Spleen (tissue), 11 donors: Measurements from ENCODE around the gene SMAP2. TPM values are rescaled to one million over a fixed set of nuclear protein-coding genes. Genes with fewer than 3 reads are reported as not detected.

ENCODE experiments used
- DNase-seq: peaks from one replicate; pipeline ENCODE4 v3.0.0-alpha.2; 2020
- H3K27ac ChIP-seq, 8 donors: fragments of 200-600 bp; sonication (generic) in 7 of 8; 1 replicate in 4 of 8; 2 replicates in 4 of 8; pipeline versions ENCODE4 v1.5.0 to v1.8.0; 2016 to 2021; ENCODE audit warnings: inconsistent platforms in 4 of 8, mild to moderate bottlenecking in 4 of 8, moderate library complexity in 1 of 8
- H3K27me3 ChIP-seq, 7 donors: fragments of 200-600 bp; sonication (generic) in 6 of 7; replicated peaks in 1 of 7; 1 replicate in 4 of 7; 2 replicates in 3 of 7; pipeline versions ENCODE4 v1.5.0 to v1.8.0; 2016 to 2021; ENCODE audit warnings: inconsistent platforms in 3 of 7, mild to moderate bottlenecking in 1 of 7
- H3K36me3 ChIP-seq, 6 donors: fragments of 200-600 bp; sonication (generic) in 5 of 6; 1 replicate in 4 of 6; 2 replicates in 2 of 6; pipeline versions ENCODE4 v1.5.0 to v1.8.0; 2016 to 2021; ENCODE audit warnings: inconsistent platforms in 2 of 6
- H3K4me1 ChIP-seq, 6 donors: fragments of 200-600 bp; sonication (generic) in 5 of 6; 1 replicate in 3 of 6; 2 replicates in 3 of 6; pipeline versions ENCODE4 v1.5.0 to v1.8.0; 2016 to 2021; ENCODE audit warnings: inconsistent platforms in 3 of 6
- H3K4me3 ChIP-seq, 8 donors: fragments of 200-600 bp; sonication (generic) in 7 of 8; 1 replicate in 4 of 8; 2 replicates in 4 of 8; pipeline versions ENCODE4 v1.5.0 to v1.8.0; 2016 to 2021; ENCODE audit warnings: inconsistent platforms in 4 of 8, mild to moderate bottlenecking in 4 of 8, moderate library complexity in 2 of 8
- H3K9me3 ChIP-seq, 8 donors: fragments of 200-600 bp; sonication (generic) in 7 of 8; 1 replicate in 4 of 8; 2 replicates in 4 of 8; pipeline versions ENCODE4 v1.5.0 to v1.8.0; 2016 to 2021; ENCODE audit warnings: inconsistent platforms in 4 of 8
- CTCF ChIP-seq, 11 experiments: fragments of 200-600 bp in 7 of 11; fragments of 450-650 bp in 4 of 11; sonication (generic) in 4 of 11; IDR thresholded peaks in 8 of 11; conservative IDR thresholded peaks in 3 of 11; 1 replicate in 7 of 11; 2 replicates in 4 of 11; pipeline versions ENCODE4 v1.4.0 to v1.8.0; 2016 to 2021; ENCODE audit warnings: antibody characterized with exemption in 11 of 11, inconsistent platforms in 4 of 11, mild to moderate bottlenecking in 1 of 11
- POLR2A ChIP-seq, 3 donors: fragments of 450-650 bp; IDR thresholded peaks; one replicate each; pipeline ENCODE4 v1.5.1; 2017; ENCODE audit warnings: antibody characterized with exemption in 3 of 3, mild to moderate bottlenecking in 1 of 3
- POLR2AphosphoS5 ChIP-seq, 3 donors: sonication (generic); formaldehyde crosslinking; IDR thresholded peaks; one replicate each; pipeline ENCODE4 v1.5.1; 2017; ENCODE audit warnings: antibody characterized with exemption in 3 of 3
- WGBS, 5 donors: extraction: QIAGEN DNeasy Blood & Tissue Kit in 3 of 5; methylation state at CpG; one replicate each; pipeline versions ENCODE4 v1.1.5 to v1.1.7; 2013 to 2018; 5-methylcytosine and 5-hydroxymethylcytosine counted together
- intact Hi-C: fragments of 100-400 bp; cut with DNase I; formaldehyde crosslinking; loops from one replicate; pipeline ENCODE4 v1.15.0; 2023; ENCODE audit warnings: low total_unique reads
- polyA plus RNA-seq, 3 donors: library from polyadenylated mRNA; stranded (reverse); fragments of 200-250 nt; gene quantifications; one replicate each; pipeline ENCODE4 v1.2.1, GENCODE V29; 2013
- total RNA-seq, 7 donors: library from RNA; depleted of rRNA in 3 of 7; stranded (reverse); fragments of >200 nt in 3 of 7; fragmentation: NEBNext Ultra II Directional in 4 of 7; extraction: Animal tissue kit (Norgen Biotek cat#: 25700) in 4 of 7; gene quantifications; one replicate each; pipeline versions ENCODE4 v1.1.0 to v1.2.1, GENCODE V29; 2016 to 2021
- donor health status: healthy with polysubstance abuse.
- donor health status: DM: no; HTN: no; CAD: no; lungs with moderate emphysema.
- donor health status: DM: no; HTN: no; CAD: no.
- donor health status: Bipolar disorder and iron deficiency.
- donor health status: healthy.
- donor health status: DM: no; HTN: no; CAD: no.
- donor health status: DM: yes; HTN: yes; CAD: no.

SMAP2 gene
- total and polyA plus RNA-seq, 10 donors = 120 to 435 (median 221) TPM

- peak overlapping the region; percentile 95 to 100 (median 98) for H3K27ac ChIP-seq
- H3K4me1 ChIP-seq = peaks cover 67 to 100% (median 97%) of the 10 kb centered on the region in 6 donors
- no peaks in the 10 kb centered on the region for H3K27me3 ChIP-seq
- peak overlapping the region in 4 of 8 donors; percentile 1 to 97 (median 4) for H3K4me3 ChIP-seq
- intact Hi-C loops = no loop called here
- WGBS, 5 donors = 9 to 19% (median 17%) methylated on average over 6 of the region's 6 CpGs
- peaks cover 0 to 54% (median 0%) of the 10 kb centered on the region in 6 donors for H3K36me3 ChIP-seq
- no peak for DNase-seq
- no peaks in the 10 kb centered on the region for H3K9me3 ChIP-seq
- TF ChIP-seq POLR2A (IDR thresholded peaks at IDR 0.05) (peak; percentile 9 to 81 (median 76)), POLR2AphosphoS5 (IDR thresholded peaks at IDR 0.05) (peak in 1 of 3 donors; percentile 94), CTCF (IDR thresholded peaks at IDR 0.05 in 8 of 11, conservative IDR thresholded peaks at IDR 0.05 in 3 of 11) (no peak)
These were observed 12.2 kb downstream of the SMAP2 start for GRCh38 chr1:40385437-40386358.

GRCh38 chr1:40386359-40386723 lies 12.8 kb downstream of the SMAP2 start:
- intact Hi-C loops = no loop called here
- no peak for DNase-seq
- Histone ChIP-seq H3K36me3 (peaks cover 0 to 59% (median 0%) of the 10 kb centered on the region in 6 donors), H3K27me3 (no peaks in the 10 kb centered on the region), H3K27ac (peak overlapping the region; percentile 95 to 100 (median 98)), H3K4me1 (peaks cover 67 to 100% (median 97%) of the 10 kb centered on the region in 6 donors), H3K9me3 (no peaks in the 10 kb centered on the region), H3K4me3 (peak overlapping the region in 3 of 8 donors; percentile 1 to 97 (median 6))
- TF ChIP-seq POLR2AphosphoS5 (IDR thresholded peaks at IDR 0.05) = no peak
- no peak for TF ChIP-seq POLR2A (IDR thresholded peaks at IDR 0.05)
- no peak for TF ChIP-seq CTCF (IDR thresholded peaks at IDR 0.05 in 8 of 11, conservative IDR thresholded peaks at IDR 0.05 in 3 of 11)
- WGBS, 5 donors = 7 to 23% (median 12%) methylated on average over 3 of the region's 3 CpGs

- TF ChIP-seq CTCF (IDR thresholded peaks at IDR 0.05 in 8 of 11, conservative IDR thresholded peaks at IDR 0.05 in 3 of 11) = no peak
- peak in 2 of 3 donors; percentile 40 to 52 for TF ChIP-seq POLR2AphosphoS5 (IDR thresholded peaks at IDR 0.05)
- TF ChIP-seq POLR2A (IDR thresholded peaks at IDR 0.05) = no peak
- H3K4me1 ChIP-seq = peaks cover 65 to 100% (median 97%) of the 10 kb centered on the region in 6 donors
- H3K9me3 ChIP-seq = no peaks in the 10 kb centered on the region
- intact Hi-C loops = no loop called here
- H3K36me3 ChIP-seq = peaks cover 0 to 59% (median 0%) of the 10 kb centered on the region in 6 donors
- H3K27me3 ChIP-seq = no peaks in the 10 kb centered on the region
- DNase-seq = no peak
- 51 to 73% (median 62%) methylated on average over 9 of the region's 9 CpGs for WGBS, 5 donors
- peak overlapping the region; percentile 95 to 100 (median 98) for H3K27ac ChIP-seq
- H3K4me3 ChIP-seq = peak overlapping the region in 2 of 8 donors; percentile 6 to 97
These were observed 13.3 kb downstream of the SMAP2 start for GRCh38 chr1:40386796-40387195.
